HCT116 (cell line): ENCODE results near the gene CELF2. TPM values are rescaled to one million over a fixed set of nuclear protein-coding genes. Genes with fewer than 3 reads are reported as not detected.

Experiments
- ATAC-seq: fragments of 200-7000 bp; cut with Tn5 transposase; 2 replicates; pipeline ENCODE4 v1.9.1; 2020; ENCODE audit warnings: mild to moderate bottlenecking, moderate library complexity
- BruUV-seq: library from RNA; stranded (reverse); fragments of 400-500 nt; replicated peaks from 2 replicates; lab custom pipeline; 2021; lab: Mats Ljungman, UMichigan
- CTCF ChIA-PET: fragments of 300-600 bp; sonication (Branson Sonifier 250); formaldehyde crosslinking; loops from one replicate; lab custom pipeline; 2021; ENCODE audit warnings: antibody characterized with exemption; lab: Charles Lee
- POLR2A ChIA-PET: fragments of 300-600, 350-600 bp; sonication (Branson Sonifier 250); formaldehyde crosslinking; loops from one replicate; lab custom pipeline; 2021; ENCODE audit warnings: antibody characterized with exemption; lab: Charles Lee
- RAD21 ChIA-PET, 2 experiments: fragments of 300-600 bp; sonication (Branson Sonifier 250); formaldehyde crosslinking; loops; one replicate each; lab custom pipeline; 2023; ENCODE audit warnings: low total read pairs in 2 of 2; ENCODE audit not compliant: uncharacterized antibody in 2 of 2, unreplicated experiment in 2 of 2, low non-redundant PET in 1 of 2; lab: Charles Lee
- DNase-seq: peaks from one replicate; pipeline ENCODE4 v3.0.0-alpha.2; 2010; ENCODE audit warnings: low read depth, low spot score
- H2AFZ ChIP-seq: fragments of 200-600 bp; shearing (Covaris generic), sonication (generic); 2 replicates; pipeline ENCODE4 v1.6.1; 2017; ENCODE audit warnings: low read depth, mixed run types, mixed read lengths, antibody characterized with exemption, low read length; ENCODE audit not compliant: poor library complexity, severe bottlenecking
- H3K27ac ChIP-seq: 2 replicates; pipeline ENCODE4 v1.5.1; 2012; ENCODE audit warnings: low read depth, low read length
- H3K27me3 ChIP-seq: fragments of 200-600 bp; sonication (generic); 2 replicates; pipeline ENCODE4 v1.6.1; 2016; ENCODE audit warnings: mixed run types, low read length, mixed read lengths; ENCODE audit not compliant: insufficient read depth
- H3K36me3 ChIP-seq, 2 experiments: fragments of 200-500 bp in 1 of 2; fragments of 200-600 bp in 1 of 2; sonication (Bioruptor generic) in 1 of 2; sonication (generic) in 1 of 2; 2 replicates each; pipeline versions ENCODE4 v1.5.1 to v1.6.1; 2014 to 2016; ENCODE audit warnings: low read length in 2 of 2, inconsistent platforms in 1 of 2, mixed read lengths in 1 of 2, mixed run types in 1 of 2; ENCODE audit not compliant: insufficient read depth in 2 of 2, control insufficient read depth in 1 of 2
- H3K4me1 ChIP-seq, 2 experiments: fragments of 200-600 bp in 1 of 2; sonication (generic) in 1 of 2; 2 replicates each; pipeline versions ENCODE4 v1.5.1 to v1.6.1; 2012 to 2017; ENCODE audit warnings: low read length in 2 of 2, inconsistent platforms in 1 of 2, mild to moderate bottlenecking in 1 of 2, mixed read lengths in 1 of 2, mixed run types in 1 of 2, moderate library complexity in 1 of 2; ENCODE audit not compliant: insufficient read depth in 2 of 2, control insufficient read depth in 1 of 2
- H3K4me2 ChIP-seq: fragments of 200-600 bp; sonication (generic); 2 replicates; pipeline ENCODE4 v1.6.1; 2017; ENCODE audit warnings: mixed run types, low read length, mixed read lengths
- H3K4me3 ChIP-seq, 2 experiments: fragments of 200-600 bp in 1 of 2; sonication (generic) in 1 of 2; replicated peaks in 1 of 2; 2 replicates each; pipeline ENCODE4 v1.5.1; 2011 to 2016; ENCODE audit warnings: low read length in 2 of 2, control low read depth in 1 of 2, low read depth in 1 of 2, mild to moderate bottlenecking in 1 of 2, mixed read lengths in 1 of 2, mixed run types in 1 of 2
- H3K79me2 ChIP-seq: fragments of 200-600 bp; sonication (generic); 2 replicates; pipeline ENCODE4 v1.6.1; 2017; ENCODE audit warnings: mild to moderate bottlenecking, mixed run types, low read length, moderate library complexity, mixed read lengths; ENCODE audit not compliant: insufficient read depth
- H3K9ac ChIP-seq: fragments of 200-600 bp; sonication (generic); 2 replicates; pipeline ENCODE4 v1.6.1; 2016; ENCODE audit warnings: low read length, mixed read lengths
- H3K9me2 ChIP-seq: fragments of 200-600 bp; sonication (generic), shearing (Covaris generic); 2 replicates; pipeline ENCODE4 v1.6.1; 2017; ENCODE audit warnings: mixed run types, mild to moderate bottlenecking, moderate library complexity; ENCODE audit not compliant: insufficient read depth
- H3K9me3 ChIP-seq, 2 experiments: fragments of 200-500 bp in 1 of 2; fragments of 200-600 bp in 1 of 2; sonication (Bioruptor generic) in 1 of 2; sonication (generic) in 1 of 2; 2 replicates each; pipeline ENCODE4 v1.6.1; 2014 to 2017; ENCODE audit warnings: low read length in 2 of 2, mixed read lengths in 2 of 2, inconsistent platforms in 1 of 2, low read depth in 1 of 2, mild to moderate bottlenecking in 1 of 2, mixed run types in 1 of 2, moderate library complexity in 1 of 2; ENCODE audit not compliant: control insufficient read depth in 1 of 2, insufficient read depth in 1 of 2
- H4K20me1 ChIP-seq: fragments of 200-600 bp; sonication (generic), shearing (Covaris generic); 2 replicates; pipeline ENCODE4 v1.6.1; 2017; ENCODE audit warnings: mixed run types, mild to moderate bottlenecking, moderate library complexity; ENCODE audit not compliant: insufficient read depth
- CEBPB ChIP-seq: IDR thresholded peaks from 2 replicates; pipeline ENCODE4 v1.6.1; 2012; ENCODE audit warnings: low read depth
- ELF1 ChIP-seq: IDR thresholded peaks from 2 replicates; pipeline ENCODE4 v1.6.1; 2012; ENCODE audit warnings: low read depth, borderline replicate concordance
- EZH2phosphoT487 ChIP-seq: fragments of 200-600 bp; IDR thresholded peaks from 2 replicates; pipeline ENCODE4 v1.6.1; 2018; ENCODE audit warnings: antibody characterized with exemption, borderline replicate concordance
- RAD21 ChIP-seq: IDR thresholded peaks from 2 replicates; pipeline ENCODE4 v1.6.1; 2012; ENCODE audit warnings: low read depth, mild to moderate bottlenecking
- TCF7L2 ChIP-seq: IDR thresholded peaks from 2 replicates; pipeline ENCODE4 v1.7.0; 2011; ENCODE audit warnings: borderline replicate concordance, inconsistent platforms; ENCODE audit not compliant: insufficient read depth, insufficient read length; ENCODE audit errors: extremely low read depth
- ZFX ChIP-seq: fragments of 450-650 bp; IDR thresholded peaks from 2 replicates; pipeline ENCODE4 v1.6.1; 2017
- ZNF274 ChIP-seq: fragments of 200-500 bp; sonication (Bioruptor generic); IDR thresholded peaks from 2 replicates; pipeline ENCODE4 v1.6.1; 2014; ENCODE audit warnings: mild to moderate bottlenecking, low read depth, low read length, inconsistent platforms
- intact Hi-C: fragments of 100-400 bp; cut with micrococcal nuclease; formaldehyde crosslinking; loops from 2 replicates; pipeline ENCODE4 v1.10.0; 2022
- total RNA-seq: library from RNA; stranded (reverse); gene quantifications from one replicate; pipeline ENCODE4 v1.2.1, GENCODE V29; 2021; ENCODE audit not compliant: unreplicated experiment
- TF ChIP-seq, protein P1 (sequence below), 3 experiments: fragments of 200-600 bp in 1 of 3; sonication (generic) in 1 of 3; IDR thresholded peaks in 2 of 3; conservative IDR thresholded peaks in 1 of 3; 2 replicates each; pipeline ENCODE4 v1.5.1; 2012 to 2017; ENCODE audit warnings: low read depth in 2 of 3, low read length in 2 of 3, antibody characterized with exemption in 1 of 3, borderline replicate concordance in 1 of 3, control low read depth in 1 of 3, mild to moderate bottlenecking in 1 of 3, mixed read lengths in 1 of 3, mixed run types in 1 of 3, moderate library complexity in 1 of 3; ENCODE audit not compliant: insufficient read depth in 1 of 3
- TF ChIP-seq, protein P2 (sequence below): IDR thresholded peaks from 2 replicates; pipeline ENCODE4 v1.6.1; 2012
- TF ChIP-seq, protein P3 (sequence below): IDR thresholded peaks from 2 replicates; pipeline ENCODE4 v1.6.1; 2011; ENCODE audit warnings: mild to moderate bottlenecking, low read length, moderate library complexity; ENCODE audit not compliant: insufficient replicate concordance; ENCODE audit errors: extremely low read depth

The CELF2 gene
- total RNA-seq, 1 experiment from 2014 or later = 0.66 TPM

DNA sequence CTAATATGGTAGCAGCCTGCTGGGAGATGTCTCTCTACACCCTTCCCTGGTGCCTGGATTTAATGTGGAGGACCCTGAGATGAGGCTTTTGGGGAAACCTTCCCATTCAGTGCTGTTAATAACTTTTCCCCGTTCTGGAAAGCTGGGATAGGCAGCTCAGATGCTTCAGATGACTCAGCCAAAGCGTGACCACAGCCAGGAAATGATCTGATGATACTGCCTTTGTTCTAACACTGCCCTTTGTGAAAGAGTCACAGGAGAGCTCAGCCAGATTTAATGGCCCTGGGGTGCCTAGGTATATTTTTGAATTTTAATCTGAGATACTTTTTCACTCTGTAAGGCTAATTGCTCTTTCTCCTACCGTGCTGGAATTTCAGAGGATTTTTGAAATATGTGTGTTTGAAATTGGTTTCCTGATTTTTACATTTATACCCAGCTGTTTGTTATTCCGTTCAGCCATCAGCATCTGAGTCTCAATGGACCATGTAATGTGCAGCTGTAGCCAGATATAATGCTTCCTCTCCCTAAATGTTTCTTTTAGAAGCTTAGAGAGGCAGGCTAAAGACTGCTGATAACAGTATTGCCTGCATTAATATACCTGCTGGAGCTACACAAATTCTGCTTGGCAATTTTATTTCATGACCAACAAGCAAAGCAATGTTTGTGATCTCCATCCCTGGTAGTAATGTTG is 17.8 kb downstream of the CELF2 start:
- H3K4me1 ChIP-seq = no peaks in the 10 kb centered on the region
- intact Hi-C loops = no loop called here
- RAD21 ChIA-PET = no interaction called here
- TF ChIP-seq TCF7L2 = peak; percentile 94
- TF ChIP-seq ZFX = no peak
- TF ChIP-seq, all 23 proteins: peak for 1
- ATAC-seq (no peak), DNase-seq (no peak)
- no peak overlapping the region for H3K27ac ChIP-seq
- no peak overlapping the region for H2AFZ ChIP-seq
- no peaks in the 10 kb centered on the region for H3K9me2 ChIP-seq
- no peak overlapping the region for H3K4me3 ChIP-seq
- ChIA-PET POLR2A (no interaction called here), CTCF (interaction anchor here (0.9 kb wide), 1 partner anchor 1693 kb away, joined by 4 read pairs; no protein-coding TSS in a partner anchor)
- no peaks in the 10 kb centered on the region for H4K20me1 ChIP-seq
- H3K9me3 ChIP-seq = peaks cover 0 to 6% of the 10 kb centered on the region in 2 experiments; a peak in 1 of 4 replicates
- H3K9ac ChIP-seq = no peak overlapping the region
- no peak overlapping the region for H3K4me2 ChIP-seq
- BruUV-seq = no TSS peak
- H3K79me2 ChIP-seq = no peaks in the 10 kb centered on the region
- no peaks in the 10 kb centered on the region for H3K36me3 ChIP-seq
- no peaks in the 10 kb centered on the region for H3K27me3 ChIP-seq

DNA sequence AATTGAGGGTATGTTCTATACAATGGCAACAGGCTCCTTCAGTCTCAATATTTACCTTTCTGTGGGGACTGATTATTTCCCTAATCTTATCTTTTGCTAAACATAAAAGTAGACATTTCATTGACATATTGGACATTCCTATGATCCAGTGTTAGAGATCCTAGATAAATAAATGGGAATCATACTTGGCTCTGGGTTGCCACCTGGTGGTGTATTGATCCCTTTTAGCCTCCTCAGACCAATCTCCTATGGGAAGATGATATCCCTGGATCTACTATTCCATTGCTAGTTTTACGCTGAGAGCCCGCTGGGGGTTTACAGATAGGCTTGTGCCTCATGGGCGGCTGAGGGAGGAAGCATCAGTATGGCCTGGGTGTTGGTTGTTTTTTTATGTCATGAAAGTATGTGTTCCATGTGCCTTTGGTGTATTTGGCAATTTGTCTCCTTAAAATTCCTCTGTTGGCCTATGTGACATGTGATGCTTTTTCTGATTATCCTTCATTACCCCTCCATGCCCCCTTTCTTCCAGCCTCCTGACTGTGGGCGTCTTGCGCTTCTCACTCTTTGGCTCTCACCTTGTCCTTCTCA is 18.8 kb downstream of the CELF2 start:
- no peaks in the 10 kb centered on the region for H3K36me3 ChIP-seq
- no peak overlapping the region for H3K4me3 ChIP-seq
- POLR2A ChIA-PET = no interaction called here
- no TSS peak for BruUV-seq
- no peaks in the 10 kb centered on the region for H3K9me2 ChIP-seq
- ATAC-seq (peak; percentile 53; the same call in 1 of the 2 replicates), DNase-seq (no peak)
- no peak overlapping the region for H3K27ac ChIP-seq
- H3K27me3 ChIP-seq = no peaks in the 10 kb centered on the region
- no peak overlapping the region for H3K4me2 ChIP-seq
- intact Hi-C loops = loop anchor here (2.0 kb wide), 1 partner anchor 1706 kb away; no protein-coding TSS in a partner anchor
- RAD21 ChIA-PET = no interaction called here
- H2AFZ ChIP-seq = no peak overlapping the region
- no peaks in the 10 kb centered on the region for H3K79me2 ChIP-seq
- H3K9me3 ChIP-seq = peaks cover 0 to 6% of the 10 kb centered on the region in 2 experiments; a peak in 2 of 4 replicates
- no peak overlapping the region for H3K9ac ChIP-seq
- no peaks in the 10 kb centered on the region for H3K4me1 ChIP-seq
- no peaks in the 10 kb centered on the region for H4K20me1 ChIP-seq
- TF ChIP-seq ZNF274 = no peak
- TF ChIP-seq, protein P1, sequence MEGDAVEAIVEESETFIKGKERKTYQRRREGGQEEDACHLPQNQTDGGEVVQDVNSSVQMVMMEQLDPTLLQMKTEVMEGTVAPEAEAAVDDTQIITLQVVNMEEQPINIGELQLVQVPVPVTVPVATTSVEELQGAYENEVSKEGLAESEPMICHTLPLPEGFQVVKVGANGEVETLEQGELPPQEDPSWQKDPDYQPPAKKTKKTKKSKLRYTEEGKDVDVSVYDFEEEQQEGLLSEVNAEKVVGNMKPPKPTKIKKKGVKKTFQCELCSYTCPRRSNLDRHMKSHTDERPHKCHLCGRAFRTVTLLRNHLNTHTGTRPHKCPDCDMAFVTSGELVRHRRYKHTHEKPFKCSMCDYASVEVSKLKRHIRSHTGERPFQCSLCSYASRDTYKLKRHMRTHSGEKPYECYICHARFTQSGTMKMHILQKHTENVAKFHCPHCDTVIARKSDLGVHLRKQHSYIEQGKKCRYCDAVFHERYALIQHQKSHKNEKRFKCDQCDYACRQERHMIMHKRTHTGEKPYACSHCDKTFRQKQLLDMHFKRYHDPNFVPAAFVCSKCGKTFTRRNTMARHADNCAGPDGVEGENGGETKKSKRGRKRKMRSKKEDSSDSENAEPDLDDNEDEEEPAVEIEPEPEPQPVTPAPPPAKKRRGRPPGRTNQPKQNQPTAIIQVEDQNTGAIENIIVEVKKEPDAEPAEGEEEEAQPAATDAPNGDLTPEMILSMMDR (IDR thresholded peaks at IDR 0.05 in 2 of 3, conservative IDR thresholded peaks at IDR 0.05 in 1 of 3; ENCODE audit: borderline replicate concordance in 1 of 3, insufficient read depth in 1 of 3, low read depth in 2 of 3, low read length in 2 of 3) = peak in 2 of 3 experiments; percentile 38 to 43; a peak in 4 of 6 replicates
- peak; percentile 32 for TF ChIP-seq RAD21
- TF ChIP-seq ELF1 = no peak
- TF ChIP-seq ZFX = no peak
- TF ChIP-seq EZH2phosphoT487 = no peak
- TF ChIP-seq, protein P2, sequence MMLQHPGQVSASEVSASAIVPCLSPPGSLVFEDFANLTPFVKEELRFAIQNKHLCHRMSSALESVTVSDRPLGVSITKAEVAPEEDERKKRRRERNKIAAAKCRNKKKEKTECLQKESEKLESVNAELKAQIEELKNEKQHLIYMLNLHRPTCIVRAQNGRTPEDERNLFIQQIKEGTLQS = no peak
- TF ChIP-seq CEBPB = no peak
- TF ChIP-seq, protein P3, sequence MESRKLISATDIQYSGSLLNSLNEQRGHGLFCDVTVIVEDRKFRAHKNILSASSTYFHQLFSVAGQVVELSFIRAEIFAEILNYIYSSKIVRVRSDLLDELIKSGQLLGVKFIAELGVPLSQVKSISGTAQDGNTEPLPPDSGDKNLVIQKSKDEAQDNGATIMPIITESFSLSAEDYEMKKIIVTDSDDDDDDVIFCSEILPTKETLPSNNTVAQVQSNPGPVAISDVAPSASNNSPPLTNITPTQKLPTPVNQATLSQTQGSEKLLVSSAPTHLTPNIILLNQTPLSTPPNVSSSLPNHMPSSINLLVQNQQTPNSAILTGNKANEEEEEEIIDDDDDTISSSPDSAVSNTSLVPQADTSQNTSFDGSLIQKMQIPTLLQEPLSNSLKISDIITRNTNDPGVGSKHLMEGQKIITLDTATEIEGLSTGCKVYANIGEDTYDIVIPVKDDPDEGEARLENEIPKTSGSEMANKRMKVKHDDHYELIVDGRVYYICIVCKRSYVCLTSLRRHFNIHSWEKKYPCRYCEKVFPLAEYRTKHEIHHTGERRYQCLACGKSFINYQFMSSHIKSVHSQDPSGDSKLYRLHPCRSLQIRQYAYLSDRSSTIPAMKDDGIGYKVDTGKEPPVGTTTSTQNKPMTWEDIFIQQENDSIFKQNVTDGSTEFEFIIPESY = no peak
- TF ChIP-seq, all 23 proteins: peak for 2
- CTCF ChIA-PET = no interaction called here
